Natural killer cell treated with Interleukin-12 subunit alpha and Interleukin-12 subunit beta and Interleukin-15 and Interleukin-18, amount 100 ng/mL, for 72 hours (primary cell): ENCODE results near the gene SIGLEC7. TPM values are rescaled to one million over a fixed set of nuclear protein-coding genes. Genes with fewer than 3 reads are reported as not detected.

Experiments
- ATAC-seq, 2 donors: fragments of 150-1000 bp; cut with Tn5 transposase in 1 of 2; sonication (Bioruptor Pico), chemical (Tn5 transposase) in 1 of 2; 2 replicates each; pipeline ENCODE4 v1.10.0; 2021
- DNase-seq: peaks from one replicate; pipeline ENCODE4 v3.0.0; 2022; ENCODE audit warnings: low spot score
- H3K27ac Mint-ChIP-seq, 2 donors: 1 replicate in 1 of 2; 2 replicates in 1 of 2; pipeline ENCODE4 v1.8.0; 2022; ENCODE audit warnings: mixed read lengths in 2 of 2, mild to moderate bottlenecking in 1 of 2, moderate library complexity in 1 of 2
- H3K27me3 Mint-ChIP-seq, 2 donors: 1 replicate in 1 of 2; 2 replicates in 1 of 2; pipeline ENCODE4 v1.8.0; 2022; ENCODE audit warnings: mixed read lengths in 2 of 2
- H3K36me3 Mint-ChIP-seq: one replicate; pipeline ENCODE4 v1.8.0; 2022; ENCODE audit warnings: mixed read lengths
- H3K4me1 Mint-ChIP-seq, 2 donors: 1 replicate in 1 of 2; 2 replicates in 1 of 2; pipeline ENCODE4 v1.8.0; 2022; ENCODE audit warnings: low read depth in 2 of 2, mixed read lengths in 2 of 2, mild to moderate bottlenecking in 1 of 2
- H3K4me3 Mint-ChIP-seq: one replicate; pipeline ENCODE4 v1.8.0; 2022; ENCODE audit warnings: mixed read lengths
- H3K9me3 Mint-ChIP-seq: 2 replicates; pipeline ENCODE4 v1.8.0; 2022; ENCODE audit warnings: mixed read lengths
- total RNA-seq, 2 donors: library from RNA; stranded (reverse); gene quantifications; one replicate each; pipeline ENCODE4 v1.2.3, GENCODE V29; 2022

The SIGLEC7 gene
- total RNA-seq, 2 donors from 2014 or later = 7.9 to 8.7 TPM

DNA sequence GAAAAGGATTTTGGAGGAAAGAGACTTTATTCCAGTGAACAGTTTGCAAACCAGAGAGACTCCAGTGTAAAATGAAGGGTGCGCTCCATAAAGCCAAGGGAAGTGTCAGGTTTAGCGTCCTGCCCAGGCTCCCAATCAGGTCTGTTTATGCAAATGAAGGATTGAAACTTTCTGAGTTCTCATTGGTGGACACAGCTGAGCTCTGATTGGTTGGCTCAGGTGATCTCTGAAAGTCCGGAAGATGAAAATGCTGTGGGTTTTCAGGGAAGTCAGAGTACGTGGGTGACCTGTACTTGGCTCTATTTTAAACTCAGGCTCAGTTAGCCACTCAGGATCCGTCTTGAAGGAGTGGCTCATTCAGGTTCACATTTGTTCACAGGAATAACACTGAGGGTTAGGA is 54.1 kb downstream of the SIGLEC7 start:
- Mint-ChIP-seq H3K27me3 (peaks cover 9 to 11% of the 10 kb centered on the region in 2 donors), H3K27ac (no peak overlapping the region), H3K9me3 (no peaks in the 10 kb centered on the region), H3K4me1 (peaks cover 9 to 13% of the 10 kb centered on the region in 2 donors), H3K36me3 (no peaks in the 10 kb centered on the region), H3K4me3 (no peak overlapping the region)
- DNase-seq (no peak), ATAC-seq (no peak)

DNA sequence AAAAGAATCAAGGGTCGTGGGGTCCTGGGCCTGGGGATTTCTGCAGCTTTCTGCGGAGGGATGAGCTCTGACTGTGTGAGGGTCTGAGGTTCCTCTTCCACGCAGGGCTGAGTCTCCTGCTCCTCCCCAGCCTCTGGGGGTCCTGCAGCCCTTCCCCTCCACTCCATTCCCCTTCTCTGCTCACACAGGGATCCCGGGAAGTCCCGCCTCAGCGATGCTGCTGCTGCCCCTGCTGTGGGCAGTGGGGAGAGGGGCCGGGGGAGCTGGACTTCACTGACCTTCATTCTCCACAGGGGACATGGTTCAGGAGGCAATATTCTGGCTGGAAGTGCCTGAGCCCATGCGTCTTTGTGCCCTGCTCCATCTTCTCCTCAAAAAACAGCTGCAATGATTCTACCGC is 56.5 kb downstream of the SIGLEC7 start:
- Mint-ChIP-seq H3K4me1 (peaks cover 9 to 13% of the 10 kb centered on the region in 2 donors), H3K36me3 (no peaks in the 10 kb centered on the region), H3K9me3 (no peaks in the 10 kb centered on the region), H3K27me3 (peaks cover 9 to 11% of the 10 kb centered on the region in 2 donors), H3K4me3 (no peak overlapping the region), H3K27ac (no peak overlapping the region)
- DNase-seq (no peak), ATAC-seq (no peak)

DNA sequence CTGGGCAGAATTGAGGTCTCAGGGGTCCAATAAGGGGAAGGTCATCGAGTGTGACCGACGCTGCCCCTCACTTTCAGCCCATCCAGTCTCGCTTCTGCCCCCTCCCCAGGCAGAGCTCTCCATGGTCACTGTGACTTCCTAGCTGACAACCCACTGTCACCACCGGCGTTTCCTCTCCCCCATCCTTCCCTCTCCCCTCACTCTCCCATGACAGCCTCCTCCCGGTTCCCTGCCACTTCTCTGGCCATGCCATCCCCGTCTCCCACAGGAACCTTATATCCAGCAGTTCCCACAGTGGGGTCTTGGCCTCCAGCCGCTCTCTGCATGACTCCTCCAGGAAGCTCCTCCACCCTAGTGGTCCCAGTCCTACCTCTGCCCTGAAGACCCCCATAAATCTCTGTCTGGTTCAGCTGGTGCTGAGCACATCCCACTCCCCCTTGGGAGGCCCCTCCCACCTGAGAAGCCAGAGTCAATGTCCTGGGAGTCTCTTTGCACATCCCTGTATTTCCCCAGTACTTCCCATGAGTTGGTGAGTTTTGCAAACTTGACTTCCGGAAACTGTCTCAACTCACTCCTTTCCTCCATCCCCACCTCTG is 58.1 kb downstream of the SIGLEC7 start:
- Mint-ChIP-seq H3K27ac (no peak overlapping the region), H3K4me3 (no peak overlapping the region), H3K27me3 (peaks cover 8 to 9% of the 10 kb centered on the region in 2 donors), H3K9me3 (no peaks in the 10 kb centered on the region), H3K36me3 (no peaks in the 10 kb centered on the region), H3K4me1 (peaks cover 3 to 8% of the 10 kb centered on the region in 2 donors)
- DNase-seq (no peak), ATAC-seq (peak in 1 of 2 donors; percentile 27)

DNA sequence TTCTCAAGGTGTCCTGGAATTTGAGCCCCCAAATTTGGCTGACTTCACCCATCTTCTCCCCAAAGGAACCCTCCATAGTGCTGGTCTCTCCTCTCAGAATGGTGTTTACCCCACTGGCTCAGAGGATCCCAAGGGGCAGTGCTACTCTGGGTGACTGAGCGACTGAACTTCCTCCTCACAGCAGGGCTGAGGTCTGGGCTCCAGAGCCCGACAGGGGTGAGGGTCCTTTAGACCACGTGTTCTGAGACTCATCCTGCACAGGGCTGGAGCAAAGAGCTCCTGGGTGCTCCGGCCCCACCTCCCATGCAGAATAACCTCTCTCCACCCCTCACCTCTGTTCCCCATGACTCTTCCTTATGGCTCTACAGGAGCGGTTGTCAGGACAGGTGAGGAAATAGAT is 59.6 kb downstream of the SIGLEC7 start:
- H3K27ac Mint-ChIP-seq = no peak overlapping the region
- ATAC-seq (no peak), DNase-seq (no peak)
- no peak overlapping the region for H3K4me3 Mint-ChIP-seq
- peaks cover 7 to 9% of the 10 kb centered on the region in 2 donors for H3K27me3 Mint-ChIP-seq
- H3K9me3 Mint-ChIP-seq = no peaks in the 10 kb centered on the region
- H3K36me3 Mint-ChIP-seq = no peaks in the 10 kb centered on the region
- peaks cover 0 to 5% of the 10 kb centered on the region in 2 donors for H3K4me1 Mint-ChIP-seq

Other genes starting within 250 kb of the SIGLEC7 start
- gene KLK4, start 230.9 kb upstream of the SIGLEC7 start, total RNA-seq = not detected
- not detected for gene KLK5, start 189.3 kb upstream of the SIGLEC7 start, total RNA-seq
- not detected for gene KLK6, start 172.7 kb upstream of the SIGLEC7 start, total RNA-seq
- gene KLK7, start 158.4 kb upstream of the SIGLEC7 start, total RNA-seq = not detected
- not detected for gene KLK8, start 140.7 kb upstream of the SIGLEC7 start, total RNA-seq
- not detected for gene KLK10, start 122.6 kb upstream of the SIGLEC7 start, total RNA-seq
- gene KLK11, start 115.7 kb upstream of the SIGLEC7 start, total RNA-seq = not detected
- gene KLK12, start 107.3 kb upstream of the SIGLEC7 start, total RNA-seq = not detected
- not detected for gene KLK13, start 77.2 kb upstream of the SIGLEC7 start, total RNA-seq
- gene KLK14, start 59.4 kb upstream of the SIGLEC7 start, total RNA-seq = 1 to 10 TPM in 1 of 2 donors, under 1 TPM in 1; 0.50 to 2.2 TPM
- gene CTU1, start 33.9 kb upstream of the SIGLEC7 start, total RNA-seq = 10 to 100 TPM in 1 of 2 donors, 1 to 10 TPM in 1; 8.1 to 15.4 TPM
- 1 to 10 TPM in 1 of 2 donors, under 1 TPM in 1; 0.69 to 1.1 TPM for gene SIGLEC9, start 17.4 kb upstream of the SIGLEC7 start, total RNA-seq
- 1 to 10 TPM in 1 of 2 donors, under 1 TPM in 1; 0.89 to 1.4 TPM for gene CD33, start 82.8 kb downstream of the SIGLEC7 start, total RNA-seq
- not detected for gene SIGLECL1, start 108.8 kb downstream of the SIGLEC7 start, total RNA-seq
- gene IGLON5, start 169.3 kb downstream of the SIGLEC7 start, total RNA-seq = under 1 TPM in 1 of 2 donors, not detected in 1; 0.59 TPM
- 1 to 10 TPM; 1.0 to 2.0 TPM for gene VSIG10L, start 199.8 kb downstream of the SIGLEC7 start, total RNA-seq
- gene ETFB, start 224.1 kb downstream of the SIGLEC7 start, total RNA-seq = 10 to 100 TPM; 41.1 to 83.8 TPM
- 10 to 100 TPM; 49.6 to 74.3 TPM for gene CLDND2, start 226.7 kb downstream of the SIGLEC7 start, total RNA-seq
- gene NKG7, start 230.4 kb downstream of the SIGLEC7 start, total RNA-seq = 1,000 to 10,000 TPM; 1,196 to 2,045 TPM
- gene LIM2, start 245.7 kb downstream of the SIGLEC7 start, total RNA-seq = 10 to 100 TPM in 1 of 2 donors, 1 to 10 TPM in 1; 2.1 to 12.6 TPM
- gene C19orf84, start 248.3 kb downstream of the SIGLEC7 start, total RNA-seq = under 1 TPM; 0.78 to 0.98 TPM